ENCODE measurements around the gene CCDC6. TPM values are rescaled to one million over a fixed set of nuclear protein-coding genes. Genes with fewer than 3 reads are reported as not detected.
"Not testable (repeated sequence)": the region's sequence is repeated elsewhere in the genome, so short reads cannot be mapped to it uniquely, and the experiment has no call there.

CCDC6 gene
- total and polyA plus RNA-seq, 5 experiments from 2014 or later, result 3.6 to 23.6 (median 4.4) TPM

GRCh38 chr10:59887972-59888640 is 18.2 kb downstream of the CCDC6 start:
- POLR2A ChIA-PET, result interaction anchor here (1.7 kb wide), 1 partner anchor 17 kb away, joined by 6 read pairs; the partner anchor contains the start of gene CCDC6
- DNase-seq (peak in 1 of 10 donors; percentile 3), ATAC-seq (peak in 1 of 2 donors; percentile 48)
- H3K4me1 Mint-ChIP-seq, result peaks cover 52 to 95% (median 90%) of the 10 kb centered on the region in 4 donors
- H3K36me3 Mint-ChIP-seq, result peaks cover 0 to 26% (median 0%) of the 10 kb centered on the region in 3 donors
- H3K9me3 Mint-ChIP-seq, result no peaks in the 10 kb centered on the region
- H3K4me3 Mint-ChIP-seq, result peak overlapping the region in 6 of 10 donors; percentile 12 to 59 (median 38)
- no peaks in the 10 kb centered on the region for H3K27me3 Mint-ChIP-seq
- peak overlapping the region in 5 of 10 donors; percentile 54 to 88 (median 62) for H3K27ac Mint-ChIP-seq

- no peaks in the 10 kb centered on the region for H3K27me3 Mint-ChIP-seq
- H3K4me3 Mint-ChIP-seq, result peak overlapping the region in 7 of 10 donors; percentile 39 to 59 (median 51)
- peak overlapping the region in 1 of 10 donors; percentile 64 for H3K27ac Mint-ChIP-seq
- H3K9me3 Mint-ChIP-seq, result no peaks in the 10 kb centered on the region
- peaks cover 52 to 89% (median 84%) of the 10 kb centered on the region in 4 donors for H3K4me1 Mint-ChIP-seq
- H3K36me3 Mint-ChIP-seq, result peaks cover 0 to 26% (median 0%) of the 10 kb centered on the region in 3 donors
- ATAC-seq (no peak), DNase-seq (no peak)
- POLR2A ChIA-PET, result interaction anchor here (1.7 kb wide), 1 partner anchor 18 kb away, joined by 6 read pairs; the partner anchor contains the start of gene CCDC6
Observed at GRCh38 chr10:59887006-59887405, 19.4 kb downstream of the CCDC6 start.

- Mint-ChIP-seq H3K27me3 (no peaks in the 10 kb centered on the region), H3K4me1 (peaks cover 57 to 90% (median 86%) of the 10 kb centered on the region in 4 donors), H3K4me3 (peak overlapping the region; percentile 3 to 58 (median 52)), H3K36me3 (peaks cover 0 to 22% (median 2%) of the 10 kb centered on the region in 3 donors), H3K27ac (peak overlapping the region in 4 of 10 donors; percentile 5 to 64 (median 24)), H3K9me3 (no peaks in the 10 kb centered on the region)
- ATAC-seq, result peak; percentile 33 to 59
- POLR2A ChIA-PET, result interaction anchor here (0.6 kb wide), 1 partner anchor 23 kb away, joined by 3 read pairs; no protein-coding TSS in a partner anchor
- peak in 1 of 10 donors; percentile 35 for DNase-seq
Observed at GRCh38 chr10:59885430-59886134, 20.8 kb downstream of the CCDC6 start.

GRCh38 chr10:59884893-59885292 is 21.5 kb downstream of the CCDC6 start:
- H3K4me3 Mint-ChIP-seq, result peak overlapping the region in 4 of 10 donors; percentile 2 to 67 (median 27)
- H3K27me3 Mint-ChIP-seq, POLR2A ChIA-PET, H3K9me3 Mint-ChIP-seq, DNase-seq, ATAC-seq: not testable (repeated sequence)
- peaks cover 0 to 17% (median 2%) of the 10 kb centered on the region in 3 donors for H3K36me3 Mint-ChIP-seq
- H3K4me1 Mint-ChIP-seq, result peaks cover 55 to 90% (median 87%) of the 10 kb centered on the region in 4 donors
- peak overlapping the region in 3 of 10 donors; percentile 45 to 73 (median 64) for H3K27ac Mint-ChIP-seq

GRCh38 chr10:59881640-59882039 is 24.7 kb downstream of the CCDC6 start:
- POLR2A ChIA-PET, result no interaction called here
- H3K4me3 Mint-ChIP-seq, result peak overlapping the region in 3 of 10 donors; percentile 8 to 42 (median 8)

GRCh38 chr10:59880971-59881510 is 25.3 kb downstream of the CCDC6 start:
- peaks cover 49 to 87% (median 77%) of the 10 kb centered on the region in 4 donors for H3K4me1 Mint-ChIP-seq
- POLR2A ChIA-PET, result no interaction called here
- H3K27me3 Mint-ChIP-seq, result no peaks in the 10 kb centered on the region
- peak in 1 of 2 donors; percentile 64 for ATAC-seq
- H3K27ac Mint-ChIP-seq, result peak overlapping the region in 7 of 10 donors; percentile 16 to 82 (median 23)
- DNase-seq, result no peak
- H3K4me3 Mint-ChIP-seq, result peak overlapping the region in 7 of 10 donors; percentile 5 to 42 (median 20)
- H3K9me3 Mint-ChIP-seq, result no peaks in the 10 kb centered on the region
- H3K36me3 Mint-ChIP-seq, result peaks cover 0 to 2% (median 0%) of the 10 kb centered on the region in 3 donors

More at GRCh38 chr10:59881640-59882039, 24.7 kb downstream of the CCDC6 start:
- peaks cover 0 to 2% (median 2%) of the 10 kb centered on the region in 3 donors for H3K36me3 Mint-ChIP-seq
- no peak for DNase-seq
- no peaks in the 10 kb centered on the region for H3K9me3 Mint-ChIP-seq
- no peaks in the 10 kb centered on the region for H3K27me3 Mint-ChIP-seq
- no peak for ATAC-seq
- H3K4me1 Mint-ChIP-seq, result peaks cover 52 to 87% (median 83%) of the 10 kb centered on the region in 4 donors
- peak overlapping the region in 1 of 10 donors; percentile 26 for H3K27ac Mint-ChIP-seq

- peak overlapping the region in 7 of 10 donors; percentile 0 to 42 (median 32) for H3K4me3 Mint-ChIP-seq
- H3K4me1 Mint-ChIP-seq, result peaks cover 42 to 86% (median 73%) of the 10 kb centered on the region in 4 donors
- H3K27ac Mint-ChIP-seq, result peak overlapping the region in 6 of 10 donors; percentile 1 to 73 (median 28)
- peaks cover 0 to 2% (median 0%) of the 10 kb centered on the region in 3 donors for H3K36me3 Mint-ChIP-seq
- DNase-seq, result no peak
- no peaks in the 10 kb centered on the region for H3K9me3 Mint-ChIP-seq
- ATAC-seq, result no peak
- POLR2A ChIA-PET, result interaction anchor here (1.4 kb wide), 1 partner anchor 26 kb away, joined by 3 read pairs; the partner anchor contains the start of gene CCDC6
- no peaks in the 10 kb centered on the region for H3K27me3 Mint-ChIP-seq
Observed at GRCh38 chr10:59880019-59880717, 26.2 kb downstream of the CCDC6 start.

GRCh38 chr10:59879363-59879913 is 26.9 kb downstream of the CCDC6 start:
- Mint-ChIP-seq H3K27me3 (no peaks in the 10 kb centered on the region), H3K36me3 (peaks cover 0 to 2% (median 0%) of the 10 kb centered on the region in 3 donors), H3K4me1 (peaks cover 43 to 85% (median 71%) of the 10 kb centered on the region in 4 donors), H3K27ac (peak overlapping the region in 9 of 10 donors; percentile 0 to 73 (median 17)), H3K4me3 (peak overlapping the region in 8 of 10 donors; percentile 0 to 50 (median 20)), H3K9me3 (no peaks in the 10 kb centered on the region)
- DNase-seq, result no peak
- POLR2A ChIA-PET, result interaction anchor here (1.4 kb wide), 1 partner anchor 27 kb away, joined by 3 read pairs; the partner anchor contains the start of gene CCDC6
- ATAC-seq, result peak in 1 of 2 donors; percentile 12

- DNase-seq (no peak), ATAC-seq (peak in 1 of 2 donors; percentile 30)
- Mint-ChIP-seq H3K9me3 (no peaks in the 10 kb centered on the region), H3K4me1 (peaks cover 41 to 85% (median 71%) of the 10 kb centered on the region in 4 donors), H3K27ac (peak overlapping the region in 1 of 10 donors; percentile 45), H3K4me3 (peak overlapping the region in 1 of 10 donors; percentile 3), H3K36me3 (peaks cover 0 to 2% (median 0%) of the 10 kb centered on the region in 3 donors), H3K27me3 (no peaks in the 10 kb centered on the region)
- POLR2A ChIA-PET, result interaction anchor here (1.4 kb wide), 1 partner anchor 28 kb away, joined by 3 read pairs; the partner anchor contains the start of gene CCDC6
Observed at GRCh38 chr10:59878915-59879314, 27.4 kb downstream of the CCDC6 start.

GRCh38 chr10:59878289-59878688 is 28.1 kb downstream of the CCDC6 start:
- POLR2A ChIA-PET, result no interaction called here
- Mint-ChIP-seq H3K4me3 (no peak overlapping the region), H3K4me1 (peaks cover 39 to 85% (median 69%) of the 10 kb centered on the region in 4 donors), H3K9me3 (no peaks in the 10 kb centered on the region), H3K27me3 (no peaks in the 10 kb centered on the region), H3K27ac (peak overlapping the region in 1 of 10 donors; percentile 9), H3K36me3 (peaks cover 0 to 2% (median 0%) of the 10 kb centered on the region in 3 donors)
- no peak for DNase-seq
- ATAC-seq, result no peak

- Mint-ChIP-seq H3K4me1 (peaks cover 45 to 91% (median 76%) of the 10 kb centered on the region in 4 donors), H3K9me3 (no peaks in the 10 kb centered on the region)
Observed at GRCh38 chr10:59877191-59877671, 29.1 kb downstream of the CCDC6 start.

More at GRCh38 chr10:59877191-59877671, 29.1 kb downstream of the CCDC6 start:
- POLR2A ChIA-PET, result no interaction called here
- DNase-seq (no peak), ATAC-seq (no peak)
- Mint-ChIP-seq H3K27me3 (no peaks in the 10 kb centered on the region), H3K36me3 (peaks cover 0 to 2% (median 0%) of the 10 kb centered on the region in 3 donors), H3K27ac (peak overlapping the region in 1 of 10 donors; percentile 13), H3K4me3 (peak overlapping the region in 1 of 10 donors; percentile 2)
